Panc1 (cell line): ENCODE measurements around the gene SORBS1.

ENCODE experiments used
- POLR2AphosphoS5 ChIP-seq: IDR thresholded peaks from 2 replicates; pipeline ENCODE4 v1.6.1; 2012; ENCODE audit warnings: mild to moderate bottlenecking, low read depth, low read length, moderate library complexity
- TF ChIP-seq, protein P1 (sequence below): fragments of 450-650 bp; IDR thresholded peaks from 2 replicates; pipeline ENCODE4 v1.5.1; 2017; ENCODE audit warnings: mild to moderate bottlenecking

DNA sequence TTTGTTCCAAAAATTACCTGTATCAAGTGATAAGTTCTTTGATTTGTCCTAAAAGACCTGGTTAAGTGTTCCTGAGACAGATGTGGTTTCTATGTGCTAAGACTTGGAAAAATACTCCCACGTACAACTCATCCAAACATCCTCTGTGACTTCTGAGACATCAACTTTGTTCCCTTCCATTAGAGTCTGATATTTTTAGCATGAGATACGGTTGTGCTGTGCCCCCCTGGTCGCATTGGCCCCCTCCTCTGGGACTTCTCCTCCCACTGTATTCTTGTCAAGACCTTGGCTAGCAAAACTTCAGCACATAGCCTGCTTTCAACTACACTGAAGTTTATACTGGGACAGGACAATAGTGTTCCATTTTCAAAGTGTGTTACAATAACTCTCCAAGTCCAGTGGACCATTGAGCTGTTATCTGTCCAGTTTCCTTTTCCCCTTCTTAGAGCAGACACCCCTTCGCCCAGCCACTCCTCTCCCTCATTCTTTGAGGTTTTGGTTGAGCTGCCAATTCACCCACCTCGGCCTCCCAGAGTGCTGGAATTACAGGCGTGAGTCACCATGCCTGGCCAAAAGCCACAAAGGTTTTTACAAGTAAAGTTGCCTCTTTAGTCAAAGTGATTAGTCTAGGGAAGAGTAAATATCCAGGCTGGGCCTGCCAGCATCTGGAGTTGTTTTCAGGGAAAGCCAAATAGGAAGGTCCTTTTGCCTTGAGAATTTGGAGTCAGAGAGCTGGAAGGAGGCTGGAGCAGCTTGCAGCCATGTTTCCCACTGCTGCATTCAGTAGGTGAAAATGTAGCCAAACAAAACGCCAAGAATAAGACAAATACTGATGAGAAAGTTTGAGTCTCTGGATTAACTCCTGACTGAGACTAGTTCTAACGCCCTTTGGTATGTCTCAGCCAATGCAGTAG lies 252.5 kb downstream of the SORBS1 start:
- TF ChIP-seq, protein P1, sequence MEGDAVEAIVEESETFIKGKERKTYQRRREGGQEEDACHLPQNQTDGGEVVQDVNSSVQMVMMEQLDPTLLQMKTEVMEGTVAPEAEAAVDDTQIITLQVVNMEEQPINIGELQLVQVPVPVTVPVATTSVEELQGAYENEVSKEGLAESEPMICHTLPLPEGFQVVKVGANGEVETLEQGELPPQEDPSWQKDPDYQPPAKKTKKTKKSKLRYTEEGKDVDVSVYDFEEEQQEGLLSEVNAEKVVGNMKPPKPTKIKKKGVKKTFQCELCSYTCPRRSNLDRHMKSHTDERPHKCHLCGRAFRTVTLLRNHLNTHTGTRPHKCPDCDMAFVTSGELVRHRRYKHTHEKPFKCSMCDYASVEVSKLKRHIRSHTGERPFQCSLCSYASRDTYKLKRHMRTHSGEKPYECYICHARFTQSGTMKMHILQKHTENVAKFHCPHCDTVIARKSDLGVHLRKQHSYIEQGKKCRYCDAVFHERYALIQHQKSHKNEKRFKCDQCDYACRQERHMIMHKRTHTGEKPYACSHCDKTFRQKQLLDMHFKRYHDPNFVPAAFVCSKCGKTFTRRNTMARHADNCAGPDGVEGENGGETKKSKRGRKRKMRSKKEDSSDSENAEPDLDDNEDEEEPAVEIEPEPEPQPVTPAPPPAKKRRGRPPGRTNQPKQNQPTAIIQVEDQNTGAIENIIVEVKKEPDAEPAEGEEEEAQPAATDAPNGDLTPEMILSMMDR = no peak
- peak; percentile 90; the same call in 1 of the 2 replicates for TF ChIP-seq POLR2AphosphoS5
